RWPE2 (cell line): ENCODE results near the gene OR51B6.

Experiments
- ATAC-seq: fragments of 200-7000 bp; cut with Tn5 transposase; 3 replicates; pipeline ENCODE4 v1.9.1; 2021; ENCODE audit warnings: low read depth
- DNase-seq: peaks from one replicate; pipeline ENCODE4 v3.0.0-alpha.2; 2020; ENCODE audit warnings: low spot score
- H3K27ac ChIP-seq: fragments of 450-650 bp; 2 replicates; pipeline ENCODE4 v1.5.1; 2017; ENCODE audit warnings: mild to moderate bottlenecking; ENCODE audit not compliant: poor library complexity, severe bottlenecking
- H3K27me3 ChIP-seq: fragments of 250-450 bp; sonication (Bioruptor Pico); 2 replicates; pipeline ENCODE4 v1.5.1; 2021; ENCODE audit warnings: mild to moderate bottlenecking, moderate library complexity; ENCODE audit not compliant: insufficient read depth, poor library complexity, severe bottlenecking
- H3K36me3 ChIP-seq: fragments of 250-450 bp; sonication (Bioruptor Pico); 2 replicates; pipeline ENCODE4 v1.5.1; 2020; ENCODE audit warnings: low read depth, mild to moderate bottlenecking, moderate library complexity
- H3K4me1 ChIP-seq: fragments of 250-450 bp; sonication (Bioruptor Pico); 2 replicates; pipeline ENCODE4 v1.5.1; 2021; ENCODE audit warnings: mild to moderate bottlenecking, moderate library complexity; ENCODE audit not compliant: insufficient read depth, poor library complexity, severe bottlenecking
- H3K4me3 ChIP-seq: fragments of 250-450 bp; sonication (Bioruptor Pico); 2 replicates; pipeline ENCODE4 v1.5.1; 2021; ENCODE audit warnings: mild to moderate bottlenecking, moderate library complexity; ENCODE audit not compliant: severe bottlenecking
- H3K9me3 ChIP-seq: fragments of 250-450 bp; sonication (Bioruptor Pico); 2 replicates; pipeline ENCODE4 v1.5.1; 2021; ENCODE audit warnings: mild to moderate bottlenecking, moderate library complexity; ENCODE audit not compliant: severe bottlenecking
- TF ChIP-seq, protein P1 (sequence below): fragments of 450-650 bp; IDR thresholded peaks from one replicate; pipeline ENCODE4 v1.5.1; 2017; ENCODE audit warnings: mild to moderate bottlenecking, moderate library complexity; ENCODE audit not compliant: poor library complexity, severe bottlenecking

The OR51B6 gene, protein sequence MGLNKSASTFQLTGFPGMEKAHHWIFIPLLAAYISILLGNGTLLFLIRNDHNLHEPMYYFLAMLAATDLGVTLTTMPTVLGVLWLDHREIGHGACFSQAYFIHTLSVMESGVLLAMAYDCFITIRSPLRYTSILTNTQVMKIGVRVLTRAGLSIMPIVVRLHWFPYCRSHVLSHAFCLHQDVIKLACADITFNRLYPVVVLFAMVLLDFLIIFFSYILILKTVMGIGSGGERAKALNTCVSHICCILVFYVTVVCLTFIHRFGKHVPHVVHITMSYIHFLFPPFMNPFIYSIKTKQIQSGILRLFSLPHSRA

DNA sequence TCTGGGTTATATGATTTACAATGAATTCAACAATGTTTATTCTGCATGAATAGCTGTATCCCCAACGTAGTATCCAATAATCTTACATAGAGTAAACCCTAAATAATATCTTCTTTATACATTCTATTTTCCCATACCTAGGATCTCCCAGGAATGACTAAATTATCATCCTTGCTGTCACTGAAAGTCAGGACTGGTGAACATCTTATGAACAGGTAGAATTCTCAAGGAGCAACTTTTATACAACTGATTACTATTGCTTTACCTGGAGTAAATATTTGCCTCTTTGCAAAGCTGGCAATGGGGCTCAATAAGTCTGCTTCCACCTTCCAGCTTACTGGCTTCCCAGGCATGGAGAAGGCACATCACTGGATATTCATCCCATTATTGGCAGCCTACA is at the start of gene OR51B6:
Gene OR51B6 (plus strand): TSS at position 301 of the 400 bp plus-strand sequence. CDS start 0 bp downstream, at position 301.
- no peak for ATAC-seq
- H3K4me1 ChIP-seq: no peaks in the 10 kb centered on the region
- no peaks in the 10 kb centered on the region for H3K36me3 ChIP-seq
- no peak for DNase-seq
- H3K9me3 ChIP-seq: no peaks in the 10 kb centered on the region
- H3K4me3 ChIP-seq: no peak within 1 kb of the TSS
- H3K27ac ChIP-seq: no peak within 1 kb of the TSS
- TF ChIP-seq, protein P1, sequence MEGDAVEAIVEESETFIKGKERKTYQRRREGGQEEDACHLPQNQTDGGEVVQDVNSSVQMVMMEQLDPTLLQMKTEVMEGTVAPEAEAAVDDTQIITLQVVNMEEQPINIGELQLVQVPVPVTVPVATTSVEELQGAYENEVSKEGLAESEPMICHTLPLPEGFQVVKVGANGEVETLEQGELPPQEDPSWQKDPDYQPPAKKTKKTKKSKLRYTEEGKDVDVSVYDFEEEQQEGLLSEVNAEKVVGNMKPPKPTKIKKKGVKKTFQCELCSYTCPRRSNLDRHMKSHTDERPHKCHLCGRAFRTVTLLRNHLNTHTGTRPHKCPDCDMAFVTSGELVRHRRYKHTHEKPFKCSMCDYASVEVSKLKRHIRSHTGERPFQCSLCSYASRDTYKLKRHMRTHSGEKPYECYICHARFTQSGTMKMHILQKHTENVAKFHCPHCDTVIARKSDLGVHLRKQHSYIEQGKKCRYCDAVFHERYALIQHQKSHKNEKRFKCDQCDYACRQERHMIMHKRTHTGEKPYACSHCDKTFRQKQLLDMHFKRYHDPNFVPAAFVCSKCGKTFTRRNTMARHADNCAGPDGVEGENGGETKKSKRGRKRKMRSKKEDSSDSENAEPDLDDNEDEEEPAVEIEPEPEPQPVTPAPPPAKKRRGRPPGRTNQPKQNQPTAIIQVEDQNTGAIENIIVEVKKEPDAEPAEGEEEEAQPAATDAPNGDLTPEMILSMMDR: no peak
- H3K27me3 ChIP-seq: no peaks in the 10 kb centered on the region

DNA sequence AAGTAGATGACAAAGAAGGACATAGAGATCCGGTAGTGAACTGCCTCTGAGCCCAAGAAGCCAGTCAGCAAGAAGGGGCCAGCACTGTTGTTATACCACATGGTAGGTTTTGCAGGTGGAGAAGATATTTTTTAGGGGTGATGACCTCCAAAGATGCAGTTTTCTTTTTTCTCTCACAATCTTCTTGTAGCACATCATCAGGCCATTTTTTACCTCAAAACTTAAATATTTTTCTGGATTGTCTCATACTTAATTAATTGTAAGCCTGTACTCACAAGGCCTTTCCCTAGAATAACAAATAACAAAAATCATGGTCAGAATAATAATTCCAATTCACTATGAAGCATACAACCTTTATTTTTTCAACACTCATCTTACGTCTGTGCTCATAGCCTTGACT is 49.5 kb upstream of the OR51B6 start, which contains the start of gene OR51B4:
Gene OR51B4 (minus strand): TSS at position 101 of the 400 bp plus-strand sequence. CDS start 0 bp downstream, at position 101.
- no peak for DNase-seq
- no peaks in the 10 kb centered on the region for H3K9me3 ChIP-seq
- no peak within 1 kb of the TSS for H3K27ac ChIP-seq
- ATAC-seq: no peak
- TF ChIP-seq, protein P1: no peak
- no peaks in the 10 kb centered on the region for H3K36me3 ChIP-seq
- H3K27me3 ChIP-seq: peaks cover 7% of the 10 kb centered on the region
- no peak within 1 kb of the TSS for H3K4me3 ChIP-seq
- no peaks in the 10 kb centered on the region for H3K4me1 ChIP-seq

GRCh38 chr11:5303626-5304025 is 47.7 kb upstream of the OR51B6 start:
- Histone ChIP-seq H3K27me3 (peaks cover 6% of the 10 kb centered on the region), H3K9me3 (no peaks in the 10 kb centered on the region), H3K4me1 (no peaks in the 10 kb centered on the region), H3K4me3 (no peak overlapping the region), H3K27ac (no peak overlapping the region), H3K36me3 (no peaks in the 10 kb centered on the region)
- TF ChIP-seq, protein P1: no peak
- ATAC-seq (no peak), DNase-seq (no peak)

GRCh38 chr11:5304046-5304445 is 47.3 kb upstream of the OR51B6 start:
- Histone ChIP-seq H3K9me3 (no peaks in the 10 kb centered on the region), H3K27ac (no peak overlapping the region), H3K4me3 (no peak overlapping the region), H3K4me1 (no peaks in the 10 kb centered on the region), H3K27me3 (peaks cover 5% of the 10 kb centered on the region), H3K36me3 (no peaks in the 10 kb centered on the region)
- no peak for ATAC-seq
- TF ChIP-seq, protein P1: no peak
- DNase-seq: no peak
